ENCODE data around the gene MYT1. TPM values are rescaled to one million over a fixed set of nuclear protein-coding genes. Genes with fewer than 3 reads are reported as not detected.

MYT1 gene
- total and polyA plus RNA-seq, 2 of the 13 experiments (the other 11 are each of a cell fraction or from before 2014, with no cell fraction given): 0.58 to 2.5 TPM

- TF ChIP-seq, protein P1, sequence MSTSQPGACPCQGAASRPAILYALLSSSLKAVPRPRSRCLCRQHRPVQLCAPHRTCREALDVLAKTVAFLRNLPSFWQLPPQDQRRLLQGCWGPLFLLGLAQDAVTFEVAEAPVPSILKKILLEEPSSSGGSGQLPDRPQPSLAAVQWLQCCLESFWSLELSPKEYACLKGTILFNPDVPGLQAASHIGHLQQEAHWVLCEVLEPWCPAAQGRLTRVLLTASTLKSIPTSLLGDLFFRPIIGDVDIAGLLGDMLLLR (CRISPR knock-in tag; IDR thresholded peaks at IDR 0.05): 0 out of 2 replicates have a peak, but pooled peaks have one; percentile 28
- no peak for TF ChIP-seq ZNF232 (CRISPR knock-in tag; IDR thresholded peaks at IDR 0.05; ENCODE audit: borderline replicate concordance)
- no peak for TF ChIP-seq SOX6 (IDR thresholded peaks at IDR 0.05)
- peak; percentile 74 for TF ChIP-seq SOX6 (CRISPR knock-in tag; IDR thresholded peaks at IDR 0.05)
- no peak for TF ChIP-seq ZNF564 (CRISPR knock-in tag; IDR thresholded peaks at IDR 0.05)
- TF ChIP-seq, protein P2, sequence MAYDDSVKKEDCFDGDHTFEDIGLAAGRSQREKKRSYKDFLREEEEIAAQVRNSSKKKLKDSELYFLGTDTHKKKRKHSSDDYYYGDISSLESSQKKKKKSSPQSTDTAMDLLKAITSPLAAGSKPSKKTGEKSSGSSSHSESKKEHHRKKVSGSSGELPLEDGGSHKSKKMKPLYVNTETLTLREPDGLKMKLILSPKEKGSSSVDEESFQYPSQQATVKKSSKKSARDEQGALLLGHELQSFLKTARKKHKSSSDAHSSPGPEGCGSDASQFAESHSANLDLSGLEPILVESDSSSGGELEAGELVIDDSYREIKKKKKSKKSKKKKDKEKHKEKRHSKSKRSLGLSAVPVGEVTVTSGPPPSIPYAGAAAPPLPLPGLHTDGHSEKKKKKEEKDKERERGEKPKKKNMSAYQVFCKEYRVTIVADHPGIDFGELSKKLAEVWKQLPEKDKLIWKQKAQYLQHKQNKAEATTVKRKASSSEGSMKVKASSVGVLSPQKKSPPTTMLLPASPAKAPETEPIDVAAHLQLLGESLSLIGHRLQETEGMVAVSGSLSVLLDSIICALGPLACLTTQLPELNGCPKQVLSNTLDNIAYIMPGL (CRISPR knock-in tag; IDR thresholded peaks at IDR 0.05; ENCODE audit: borderline replicate concordance in 1 of 2, low read depth in 1 of 2): no peak
- TF ChIP-seq PTBP1 (IDR thresholded peaks at IDR 0.05; ENCODE audit: low read depth, low read length, poor library complexity, severe bottlenecking): no peak
- TF ChIP-seq BCLAF1 (IDR thresholded peaks at IDR 0.05): no peak
- no peak for TF ChIP-seq SIX1 (CRISPR knock-in tag; IDR thresholded peaks at IDR 0.05; ENCODE audit: borderline replicate concordance)
- TF ChIP-seq REPIN1 (CRISPR knock-in tag; IDR thresholded peaks at IDR 0.05; ENCODE audit: borderline replicate concordance, low read depth): peak; percentile 84; the same call in 1 of the 2 replicates
- TF ChIP-seq ZNF207 (IDR thresholded peaks at IDR 0.05; ENCODE audit: borderline replicate concordance): no peak
- TF ChIP-seq HHEX (CRISPR knock-in tag; IDR thresholded peaks at IDR 0.05): peak; percentile 35; the same call in 1 of the 2 replicates
- no peak for TF ChIP-seq REXO4 (CRISPR knock-in tag; IDR thresholded peaks at IDR 0.05; ENCODE audit: borderline replicate concordance)
- no peak for TF ChIP-seq ZNF691 (CRISPR knock-in tag; IDR thresholded peaks at IDR 0.05; ENCODE audit: borderline replicate concordance, low read depth)
- TF ChIP-seq SRSF9 (IDR thresholded peaks at IDR 0.05; ENCODE audit: borderline replicate concordance, insufficient read depth, low read depth, low read length, poor library complexity, severe bottlenecking): no peak
- no peak for TF ChIP-seq HNRNPK (IDR thresholded peaks at IDR 0.05; ENCODE audit: low read depth, low read length, poor library complexity, severe bottlenecking)
- no peak for TF ChIP-seq NFATC3 (CRISPR knock-in tag; IDR thresholded peaks at IDR 0.05)
- TF ChIP-seq ARNTL (CRISPR knock-in tag; IDR thresholded peaks at IDR 0.05): peak; percentile 39; the same call in 1 of the 2 replicates
- TF ChIP-seq TRAFD1 (CRISPR knock-in tag; IDR thresholded peaks at IDR 0.05; ENCODE audit: borderline replicate concordance): no peak
- no peak for TF ChIP-seq KAT2B (IDR thresholded peaks at IDR 0.05; ENCODE audit: borderline replicate concordance, low read depth, low read length)
- TF ChIP-seq ISX (CRISPR knock-in tag; conservative IDR thresholded peaks at IDR 0.05): no peak
These were observed 56.8 kb downstream of the MYT1 start (continued) for GRCh38 chr20:64220891-64221527.

Data from HepG2 (cell line).